ENCODE data around the gene APBA1. TPM values are rescaled to one million over a fixed set of nuclear protein-coding genes. Genes with fewer than 3 reads are reported as not detected.

APBA1 gene
- total RNA-seq, 2 experiments from 2014 or later: 0.47 to 1.4 TPM

GRCh38 chr9:69653261-69653660, 18.9 kb downstream of the APBA1 start:
- Histone ChIP-seq H3K27ac (ENCODE audit: low read depth in 1 of 2, low read length in 2 of 2) (no peak overlapping the region), H3K4me1 (ENCODE audit: insufficient read depth, low read length) (no peaks in the 10 kb centered on the region), H3K27me3 (ENCODE audit: control insufficient read depth in 1 of 2, insufficient read depth in 2 of 2, low read length in 2 of 2) (peaks cover 2 to 10% of the 10 kb centered on the region in 2 experiments), H3K9me3 (ENCODE audit: control insufficient read depth in 1 of 2, insufficient read depth in 1 of 2, low read length in 2 of 2) (no peaks in the 10 kb centered on the region), H3K36me3 (ENCODE audit: insufficient read depth, low read length) (no peaks in the 10 kb centered on the region), H3K4me3 (ENCODE audit: low read length) (no peak overlapping the region)
- H3K9me3 Mint-ChIP-seq: no peaks in the 10 kb centered on the region
- ChIA-PET CTCF (no interaction called here), POLR2A (no interaction called here)
- no peak for DNase-seq
- no peak for TF ChIP-seq CTCF (IDR thresholded peaks at IDR 0.05)
- intact Hi-C loops (cut with DNase I, micrococcal nuclease): loop anchor here in 1 of 2 experiments (10.0 kb wide), 1 partner anchor 62 kb away; no protein-coding TSS in a partner anchor
- H3K36me3 Mint-ChIP-seq (ENCODE audit: low read depth): no peaks in the 10 kb centered on the region
- no peaks in the 10 kb centered on the region for H3K4me1 Mint-ChIP-seq (ENCODE audit: low read depth)
- no peak for ATAC-seq (ENCODE audit: poor library complexity)
- no peak overlapping the region for H3K27ac Mint-ChIP-seq
- H3K4me3 Mint-ChIP-seq: no peak overlapping the region
- H3K27me3 Mint-ChIP-seq: peaks cover 18% of the 10 kb centered on the region

GRCh38 chr9:69649566-69650250, 22.5 kb downstream of the APBA1 start:
- Mint-ChIP-seq H3K4me1 (ENCODE audit: low read depth) (no peaks in the 10 kb centered on the region), H3K36me3 (ENCODE audit: low read depth) (no peaks in the 10 kb centered on the region), H3K4me3 (no peak overlapping the region), H3K27ac (no peak overlapping the region), H3K9me3 (no peaks in the 10 kb centered on the region), H3K27me3 (peaks cover 18% of the 10 kb centered on the region)
- no peak overlapping the region for H3K4me3 ChIP-seq (ENCODE audit: low read length)
- no peak for TF ChIP-seq CTCF (IDR thresholded peaks at IDR 0.05)
- POLR2A ChIA-PET: no interaction called here
- no peak for DNase-seq
- H3K9me3 ChIP-seq (ENCODE audit: control insufficient read depth in 1 of 2, insufficient read depth in 1 of 2, low read length in 2 of 2): no peaks in the 10 kb centered on the region
- H3K27me3 ChIP-seq (ENCODE audit: control insufficient read depth in 1 of 2, insufficient read depth in 2 of 2, low read length in 2 of 2): peaks cover 2 to 10% of the 10 kb centered on the region in 2 experiments
- CTCF ChIA-PET: no interaction called here
- no peaks in the 10 kb centered on the region for H3K36me3 ChIP-seq (ENCODE audit: insufficient read depth, low read length)
- no peak overlapping the region for H3K27ac ChIP-seq (ENCODE audit: low read depth in 1 of 2, low read length in 2 of 2)
- no peaks in the 10 kb centered on the region for H3K4me1 ChIP-seq (ENCODE audit: insufficient read depth, low read length)
- no peak for ATAC-seq (ENCODE audit: poor library complexity)
- intact Hi-C loops (cut with DNase I, micrococcal nuclease): loop anchor here in 1 of 2 experiments (10.0 kb wide), 1 partner anchor 65 kb away; no protein-coding TSS in a partner anchor

- Mint-ChIP-seq H3K4me1 (ENCODE audit: low read depth) (no peaks in the 10 kb centered on the region), H3K4me3 (no peak overlapping the region), H3K27me3 (peaks cover 18% of the 10 kb centered on the region), H3K36me3 (ENCODE audit: low read depth) (no peaks in the 10 kb centered on the region), H3K9me3 (no peaks in the 10 kb centered on the region), H3K27ac (no peak overlapping the region)
- ChIA-PET CTCF (interaction anchor here (0.8 kb wide), 1 partner anchor 8 kb away, joined by 3 read pairs; no protein-coding TSS in a partner anchor), POLR2A (no interaction called here)
- ATAC-seq (ENCODE audit: poor library complexity) (no peak), DNase-seq (no peak)
- Histone ChIP-seq H3K36me3 (ENCODE audit: insufficient read depth, low read length) (no peaks in the 10 kb centered on the region), H3K4me3 (ENCODE audit: low read length) (no peak overlapping the region), H3K4me1 (ENCODE audit: insufficient read depth, low read length) (no peaks in the 10 kb centered on the region), H3K27me3 (ENCODE audit: control insufficient read depth in 1 of 2, insufficient read depth in 2 of 2, low read length in 2 of 2) (peaks cover 2 to 10% of the 10 kb centered on the region in 2 experiments), H3K27ac (ENCODE audit: low read depth in 1 of 2, low read length in 2 of 2) (no peak overlapping the region), H3K9me3 (ENCODE audit: control insufficient read depth in 1 of 2, insufficient read depth in 1 of 2, low read length in 2 of 2) (no peaks in the 10 kb centered on the region)
- no peak for TF ChIP-seq CTCF (IDR thresholded peaks at IDR 0.05)
- intact Hi-C loops (cut with DNase I, micrococcal nuclease): loop anchor here in 1 of 2 experiments (2.0 kb wide), 1 partner anchor 21 kb away; no protein-coding TSS in a partner anchor
Observed at GRCh38 chr9:69647804-69648203, 24.4 kb downstream of the APBA1 start.

Measured in CD4-positive, alpha-beta T cell (primary cell).